ENCODE results near the gene SLC15A2. TPM values are rescaled to one million over a fixed set of nuclear protein-coding genes. Genes with fewer than 3 reads are reported as not detected.
"Not testable (repeated sequence)": the region's sequence is repeated elsewhere in the genome, so short reads cannot be mapped to it uniquely, and the experiment has no call there.

The SLC15A2 gene
- 0.79 and 1.5 TPM in 2 replicates for total RNA-seq (2022)
- percentile 32 among the genes with signal in this experiment for Bru-seq, nascent RNA
- percentile 44 among the genes with signal in this experiment for BruChase-seq, experiment 1, labeled RNA remaining after a 6-hour chase
- BruChase-seq, experiment 2, labeled RNA remaining after a 2-hour chase: percentile 45 among the genes with signal in this experiment
- long read RNA-seq: 0 reads

DNA sequence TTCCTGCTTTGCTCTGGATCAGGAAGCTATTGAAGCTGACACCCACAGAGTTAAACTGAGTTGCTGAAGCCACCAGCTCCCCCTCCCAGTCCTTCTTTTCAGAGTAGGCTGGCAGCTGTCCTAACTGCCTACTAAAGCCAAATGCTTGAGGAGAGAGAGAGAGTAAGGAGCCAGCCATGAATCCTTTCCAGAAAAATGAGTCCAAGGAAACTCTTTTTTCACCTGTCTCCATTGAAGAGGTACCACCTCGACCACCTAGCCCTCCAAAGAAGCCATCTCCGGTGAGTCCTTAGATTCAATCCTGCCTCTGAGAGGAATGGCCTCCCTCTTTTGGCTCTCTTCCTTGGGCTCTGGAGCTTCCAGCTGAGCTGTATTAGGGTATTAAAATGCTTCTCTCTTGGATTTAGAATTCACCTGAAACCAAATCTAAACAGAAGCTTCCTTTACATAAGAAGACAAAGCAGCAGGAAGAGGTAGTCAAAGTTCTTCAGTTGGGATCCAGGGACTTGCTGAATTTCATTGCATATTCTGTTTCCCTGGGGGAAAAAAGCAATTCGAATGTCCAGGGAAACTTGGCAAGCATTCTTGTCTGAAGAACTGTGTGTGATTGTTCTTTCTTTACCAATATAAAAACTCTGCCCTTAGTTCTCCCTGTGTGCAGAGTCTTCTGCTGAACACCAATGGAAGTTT is at the start of gene SLC15A2:
Gene SLC15A2, plus strand, starts transcription at position 101 of the 690 bp plus-strand sequence. Its CDS starts 76 bp downstream, at position 177.
- no TSS peak for BruUV-seq (replicated peaks)
- Mint-ChIP-seq H3K36me3 (ENCODE audit: insufficient read depth, unreplicated experiment) (no peaks in the 10 kb centered on the region), H3K27me3 (ENCODE audit: insufficient read depth, unreplicated experiment) (no peaks in the 10 kb centered on the region), H3K9me3 (ENCODE audit: unreplicated experiment) (no peaks in the 10 kb centered on the region), H3K27ac (ENCODE audit: low read depth, unreplicated experiment) (no peak within 1 kb of the TSS), H3K4me3 (ENCODE audit: unreplicated experiment) (no peak within 1 kb of the TSS), H3K4me1 (ENCODE audit: insufficient read depth, unreplicated experiment) (no peaks in the 10 kb centered on the region)
- ChIA-PET POLR2A (interaction anchor here (0.7 to 1.1 kb wide), 2 partner anchors 12 to 80 kb away, joined by 3 to 4 read pairs; no protein-coding TSS in a partner anchor), CTCF (interaction anchor here (0.7 to 1.5 kb wide), 3 partner anchors 12 to 208 kb away, joined by 3 to 6 read pairs (median 3); no protein-coding TSS in a partner anchor)
- no peak for DNase-seq (ENCODE audit: unreplicated experiment)
- TF ChIP-seq, protein P1, sequence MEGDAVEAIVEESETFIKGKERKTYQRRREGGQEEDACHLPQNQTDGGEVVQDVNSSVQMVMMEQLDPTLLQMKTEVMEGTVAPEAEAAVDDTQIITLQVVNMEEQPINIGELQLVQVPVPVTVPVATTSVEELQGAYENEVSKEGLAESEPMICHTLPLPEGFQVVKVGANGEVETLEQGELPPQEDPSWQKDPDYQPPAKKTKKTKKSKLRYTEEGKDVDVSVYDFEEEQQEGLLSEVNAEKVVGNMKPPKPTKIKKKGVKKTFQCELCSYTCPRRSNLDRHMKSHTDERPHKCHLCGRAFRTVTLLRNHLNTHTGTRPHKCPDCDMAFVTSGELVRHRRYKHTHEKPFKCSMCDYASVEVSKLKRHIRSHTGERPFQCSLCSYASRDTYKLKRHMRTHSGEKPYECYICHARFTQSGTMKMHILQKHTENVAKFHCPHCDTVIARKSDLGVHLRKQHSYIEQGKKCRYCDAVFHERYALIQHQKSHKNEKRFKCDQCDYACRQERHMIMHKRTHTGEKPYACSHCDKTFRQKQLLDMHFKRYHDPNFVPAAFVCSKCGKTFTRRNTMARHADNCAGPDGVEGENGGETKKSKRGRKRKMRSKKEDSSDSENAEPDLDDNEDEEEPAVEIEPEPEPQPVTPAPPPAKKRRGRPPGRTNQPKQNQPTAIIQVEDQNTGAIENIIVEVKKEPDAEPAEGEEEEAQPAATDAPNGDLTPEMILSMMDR (IDR thresholded peaks at IDR 0.05; ENCODE audit: unreplicated experiment): no peak
- intact Hi-C loops (cut with micrococcal nuclease): no loop called here

- no peak overlapping the region for H3K27ac Mint-ChIP-seq (ENCODE audit: low read depth, unreplicated experiment)
- POLR2A ChIA-PET: interaction anchor here (1.2 kb wide), 1 partner anchor 10 kb away, joined by 3 read pairs; the partner anchor contains the start of genes EAF2 and IQCB1
- CTCF ChIA-PET: interaction anchor here (0.7 kb wide), 1 partner anchor 1717 kb away, joined by 3 read pairs; no protein-coding TSS in a partner anchor
- intact Hi-C loops (cut with micrococcal nuclease): no loop called here
- TF ChIP-seq, protein P1 (IDR thresholded peaks at IDR 0.05; ENCODE audit: unreplicated experiment): no peak
- no peak overlapping the region for H3K4me3 Mint-ChIP-seq (ENCODE audit: unreplicated experiment)
- no peaks in the 10 kb centered on the region for H3K9me3 Mint-ChIP-seq (ENCODE audit: unreplicated experiment)
- no peaks in the 10 kb centered on the region for H3K27me3 Mint-ChIP-seq (ENCODE audit: insufficient read depth, unreplicated experiment)
- no peaks in the 10 kb centered on the region for H3K4me1 Mint-ChIP-seq (ENCODE audit: insufficient read depth, unreplicated experiment)
- DNase-seq (ENCODE audit: unreplicated experiment): no peak
- BruUV-seq (replicated peaks): no TSS peak
- peaks cover 3% of the 10 kb centered on the region for H3K36me3 Mint-ChIP-seq (ENCODE audit: insufficient read depth, unreplicated experiment)
These were observed 49.3 kb upstream of the SLC15A2 start for GRCh38 chr3:121844892-121845291.

- BruUV-seq (replicated peaks): no TSS peak
- Mint-ChIP-seq H3K27ac (ENCODE audit: low read depth, unreplicated experiment) (peak overlapping the region; percentile 93), H3K36me3 (ENCODE audit: insufficient read depth, unreplicated experiment) (no peaks in the 10 kb centered on the region), H3K4me3 (ENCODE audit: unreplicated experiment) (no peak overlapping the region), H3K27me3 (ENCODE audit: insufficient read depth, unreplicated experiment) (no peaks in the 10 kb centered on the region), H3K9me3 (ENCODE audit: unreplicated experiment) (no peaks in the 10 kb centered on the region), H3K4me1 (ENCODE audit: insufficient read depth, unreplicated experiment) (peaks cover 8% of the 10 kb centered on the region)
- intact Hi-C loops (cut with micrococcal nuclease): loop anchor here (1.0 to 10.0 kb wide), 2 partner anchors 253 to 306 kb away; no protein-coding TSS in a partner anchor
- no peak for DNase-seq (ENCODE audit: unreplicated experiment)
- ChIA-PET POLR2A (interaction anchor here (0.6 to 1.8 kb wide), 2 partner anchors 17 to 148 kb away, joined by 5 to 9 read pairs; partner anchors contain the start of genes EAF2 and IQCB1), CTCF (interaction anchor here (0.7 to 1.5 kb wide), 3 partner anchors 108 to 143 kb away, joined by 3 to 4 read pairs (median 3); no protein-coding TSS in a partner anchor)
- TF ChIP-seq, protein P1 (IDR thresholded peaks at IDR 0.05; ENCODE audit: unreplicated experiment): peak; percentile 9
These were observed 41.9 kb upstream of the SLC15A2 start for GRCh38 chr3:121852256-121852655.

- BruUV-seq (replicated peaks): no TSS peak
- DNase-seq (ENCODE audit: unreplicated experiment): peak; percentile 37
- peaks cover 8% of the 10 kb centered on the region for H3K4me1 Mint-ChIP-seq (ENCODE audit: insufficient read depth, unreplicated experiment)
- no peaks in the 10 kb centered on the region for H3K36me3 Mint-ChIP-seq (ENCODE audit: insufficient read depth, unreplicated experiment)
- TF ChIP-seq, protein P1 (IDR thresholded peaks at IDR 0.05; ENCODE audit: unreplicated experiment): peak; percentile 16
- H3K4me3 Mint-ChIP-seq (ENCODE audit: unreplicated experiment): no peak overlapping the region
- no peak overlapping the region for H3K27ac Mint-ChIP-seq (ENCODE audit: low read depth, unreplicated experiment)
- ChIA-PET POLR2A (no interaction called here), CTCF (no interaction called here)
- H3K27me3 Mint-ChIP-seq (ENCODE audit: insufficient read depth, unreplicated experiment): no peaks in the 10 kb centered on the region
- intact Hi-C loops (cut with micrococcal nuclease): loop anchor here (10.0 kb wide), 1 partner anchor 249 kb away; no protein-coding TSS in a partner anchor
- H3K9me3 Mint-ChIP-seq (ENCODE audit: unreplicated experiment): no peaks in the 10 kb centered on the region
These were observed 38.6 kb upstream of the SLC15A2 start for GRCh38 chr3:121855555-121855954.

DNA sequence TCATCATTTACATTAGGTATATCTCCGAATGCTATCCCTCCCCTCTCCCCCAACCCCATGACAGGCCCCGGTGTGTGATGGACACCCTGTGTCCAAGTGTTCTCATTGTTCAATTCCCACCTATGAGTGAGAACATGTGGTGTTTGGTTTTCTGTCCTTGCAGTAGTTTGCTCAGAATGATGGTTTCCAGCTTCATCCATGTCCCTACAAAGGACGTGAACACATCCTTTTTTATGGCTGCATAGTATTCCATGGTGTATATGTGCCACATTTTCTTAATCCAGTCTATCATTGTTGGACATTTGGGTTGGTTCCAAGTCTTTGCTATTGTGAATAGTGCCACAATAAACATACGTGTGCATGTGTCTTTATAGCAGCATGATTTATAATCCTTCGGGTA is 36.4 kb upstream of the SLC15A2 start:
- POLR2A ChIA-PET; H3K4me3 Mint-ChIP-seq (ENCODE audit: unreplicated experiment); H3K27me3 Mint-ChIP-seq (ENCODE audit: insufficient read depth, unreplicated experiment); CTCF ChIA-PET; H3K27ac Mint-ChIP-seq (ENCODE audit: low read depth, unreplicated experiment); H3K9me3 Mint-ChIP-seq (ENCODE audit: unreplicated experiment); BruUV-seq (replicated peaks); DNase-seq (ENCODE audit: unreplicated experiment); H3K4me1 Mint-ChIP-seq (ENCODE audit: insufficient read depth, unreplicated experiment); H3K36me3 Mint-ChIP-seq (ENCODE audit: insufficient read depth, unreplicated experiment): not testable (repeated sequence)
- intact Hi-C loops (cut with micrococcal nuclease): loop anchor here (10.0 kb wide), 1 partner anchor 247 kb away; no protein-coding TSS in a partner anchor

GRCh38 chr3:121863247-121863646 is 31.0 kb upstream of the SLC15A2 start:
- DNase-seq (ENCODE audit: unreplicated experiment); H3K4me1 Mint-ChIP-seq (ENCODE audit: insufficient read depth, unreplicated experiment); H3K4me3 Mint-ChIP-seq (ENCODE audit: unreplicated experiment); intact Hi-C loops (cut with micrococcal nuclease); BruUV-seq (replicated peaks); H3K27me3 Mint-ChIP-seq (ENCODE audit: insufficient read depth, unreplicated experiment); POLR2A ChIA-PET; H3K27ac Mint-ChIP-seq (ENCODE audit: low read depth, unreplicated experiment); H3K9me3 Mint-ChIP-seq (ENCODE audit: unreplicated experiment); H3K36me3 Mint-ChIP-seq (ENCODE audit: insufficient read depth, unreplicated experiment): not testable (repeated sequence)
- CTCF ChIA-PET: interaction anchor here (1.2 kb wide), 1 partner anchor 20 kb away, joined by 3 read pairs; no protein-coding TSS in a partner anchor
